ENCODE data around the gene ST7L.

DNA sequence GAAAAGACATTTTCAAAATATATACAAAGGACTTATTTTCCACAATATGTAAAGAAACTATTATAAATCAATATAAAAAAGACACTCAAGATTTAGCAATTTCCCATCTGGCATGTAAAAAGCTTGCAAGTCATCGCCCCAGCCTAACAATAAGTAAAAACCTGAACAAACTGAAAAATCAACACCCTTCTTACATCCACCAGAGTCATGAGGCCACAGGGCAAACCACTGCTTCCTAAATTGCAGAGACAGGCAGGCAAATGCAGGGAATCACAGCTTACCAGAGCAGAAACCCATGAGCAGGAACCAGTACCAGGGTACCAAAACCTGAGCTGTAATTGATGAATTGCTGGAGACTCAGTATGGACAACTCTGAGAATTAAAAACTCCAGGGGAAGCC, 126.9 kb downstream of the ST7L start:
- TF ChIP-seq, protein P1, sequence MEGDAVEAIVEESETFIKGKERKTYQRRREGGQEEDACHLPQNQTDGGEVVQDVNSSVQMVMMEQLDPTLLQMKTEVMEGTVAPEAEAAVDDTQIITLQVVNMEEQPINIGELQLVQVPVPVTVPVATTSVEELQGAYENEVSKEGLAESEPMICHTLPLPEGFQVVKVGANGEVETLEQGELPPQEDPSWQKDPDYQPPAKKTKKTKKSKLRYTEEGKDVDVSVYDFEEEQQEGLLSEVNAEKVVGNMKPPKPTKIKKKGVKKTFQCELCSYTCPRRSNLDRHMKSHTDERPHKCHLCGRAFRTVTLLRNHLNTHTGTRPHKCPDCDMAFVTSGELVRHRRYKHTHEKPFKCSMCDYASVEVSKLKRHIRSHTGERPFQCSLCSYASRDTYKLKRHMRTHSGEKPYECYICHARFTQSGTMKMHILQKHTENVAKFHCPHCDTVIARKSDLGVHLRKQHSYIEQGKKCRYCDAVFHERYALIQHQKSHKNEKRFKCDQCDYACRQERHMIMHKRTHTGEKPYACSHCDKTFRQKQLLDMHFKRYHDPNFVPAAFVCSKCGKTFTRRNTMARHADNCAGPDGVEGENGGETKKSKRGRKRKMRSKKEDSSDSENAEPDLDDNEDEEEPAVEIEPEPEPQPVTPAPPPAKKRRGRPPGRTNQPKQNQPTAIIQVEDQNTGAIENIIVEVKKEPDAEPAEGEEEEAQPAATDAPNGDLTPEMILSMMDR (IDR thresholded peaks at IDR 0.05), result no peak
- no peak for TF ChIP-seq POLR2AphosphoS5 (IDR thresholded peaks at IDR 0.05)
